Skeletal muscle tissue (tissue), 4 donors: Measurements from ENCODE around the gene HTR6. TPM values are rescaled to one million over a fixed set of nuclear protein-coding genes. Genes with fewer than 3 reads are reported as not detected.

Experiments
- H3K27ac ChIP-seq: one replicate; pipeline ENCODE4 v1.7.0; 2013; ENCODE audit warnings: mild to moderate bottlenecking, low read depth, low read length, inconsistent platforms
- H3K27me3 ChIP-seq, 3 donors: one replicate each; pipeline ENCODE4 v1.7.0; 2013; ENCODE audit warnings: low read length in 3 of 3; ENCODE audit not compliant: control insufficient read depth in 3 of 3, insufficient read depth in 3 of 3
- H3K36me3 ChIP-seq, 3 donors: one replicate each; pipeline ENCODE4 v1.7.0; 2013; ENCODE audit warnings: low read length in 3 of 3; ENCODE audit not compliant: control insufficient read depth in 3 of 3, insufficient read depth in 3 of 3
- H3K4me1 ChIP-seq, 3 donors: one replicate each; pipeline ENCODE4 v1.7.0; 2013; ENCODE audit warnings: low read length in 3 of 3, mild to moderate bottlenecking in 3 of 3; ENCODE audit not compliant: control insufficient read depth in 3 of 3, insufficient read depth in 3 of 3
- H3K4me3 ChIP-seq, 3 donors: one replicate each; pipeline ENCODE4 v1.7.0; 2013; ENCODE audit warnings: low read length in 3 of 3
- H3K9ac ChIP-seq, 3 donors: one replicate each; pipeline ENCODE4 v1.7.0; 2013; ENCODE audit warnings: low read length in 3 of 3, mild to moderate bottlenecking in 3 of 3, moderate library complexity in 2 of 3, low read depth in 1 of 3
- H3K9me3 ChIP-seq, 3 donors: one replicate each; pipeline ENCODE4 v1.7.0; 2013; ENCODE audit warnings: low read length in 3 of 3; ENCODE audit not compliant: control insufficient read depth in 3 of 3
- total RNA-seq: library from RNA; depleted of rRNA; stranded (reverse); fragments of >200 nt; gene quantifications from one replicate; pipeline ENCODE4 v1.2.3, GENCODE V29; 2014
- donor health status: Osteomylitis.

The HTR6 gene
- total RNA-seq, result not detected

DNA sequence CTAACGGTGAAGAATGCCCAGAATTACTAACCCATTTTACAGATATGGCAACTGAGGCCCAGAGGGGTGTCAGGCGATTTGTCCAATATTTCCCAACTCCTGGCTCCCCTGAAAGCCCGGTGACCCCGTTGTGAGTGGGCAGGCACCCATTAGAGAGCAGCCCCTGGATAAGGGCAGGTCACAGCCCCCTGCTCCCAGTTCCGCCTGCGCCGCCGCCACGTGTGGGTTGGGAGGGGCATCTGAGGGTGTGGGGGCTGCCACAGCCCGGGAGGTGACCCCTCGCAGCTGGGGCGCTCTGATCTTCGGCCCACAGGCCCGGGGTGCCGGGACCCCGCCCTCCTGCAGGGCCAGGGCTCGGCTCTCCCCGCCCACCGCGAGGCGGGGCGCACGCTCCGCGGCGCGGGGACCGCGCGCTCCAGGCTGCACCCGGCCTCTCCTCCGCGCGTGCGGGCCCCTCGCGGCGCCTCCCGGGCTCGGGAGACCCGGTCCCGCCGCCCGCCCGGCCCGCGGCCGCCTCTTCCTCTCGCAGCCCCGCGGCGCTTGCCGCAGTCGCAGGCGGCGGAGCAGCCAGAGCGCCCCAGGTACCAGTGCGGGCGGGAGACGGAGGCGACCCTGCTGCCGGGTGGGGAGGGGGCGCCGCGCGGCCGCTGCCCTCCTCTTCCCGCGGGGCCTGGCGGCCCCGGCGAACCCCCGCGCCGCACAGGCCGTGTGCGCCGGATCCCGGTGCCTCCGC, at the start of gene HTR6:
Gene HTR6 (plus strand): TSS at position 423 of the 733 bp plus-strand sequence. CDS start 879 bp downstream, outside the sequence.
- Histone ChIP-seq H3K9ac (no peak within 1 kb of the TSS), H3K4me1 (no peaks in the 10 kb centered on the region), H3K9me3 (no peaks in the 10 kb centered on the region), H3K36me3 (no peaks in the 10 kb centered on the region), H3K4me3 (no peak within 1 kb of the TSS), H3K27ac (no peak within 1 kb of the TSS), H3K27me3 (peaks cover 43 to 57% (median 55%) of the 10 kb centered on the region in 3 donors)

DNA sequence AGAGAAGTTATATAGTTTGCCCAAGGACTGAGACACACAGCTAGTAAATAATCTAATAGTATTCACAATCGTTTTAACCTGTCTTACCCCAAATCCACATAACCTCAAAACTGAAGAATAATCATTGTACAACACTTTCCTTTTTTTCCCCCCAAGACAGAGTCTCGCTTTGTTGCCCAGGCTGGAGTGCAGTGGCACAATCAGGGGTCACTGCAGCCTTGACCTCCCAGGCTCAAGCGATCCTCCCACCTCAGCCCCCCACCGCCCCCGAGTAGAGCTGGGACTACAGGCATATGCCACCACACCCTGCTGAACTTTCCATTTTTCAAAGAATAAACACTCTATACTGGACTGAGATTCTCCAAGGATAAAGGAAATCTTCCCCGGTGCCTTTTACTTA, 49.2 kb upstream of the HTR6 start:
- H3K9me3 ChIP-seq, result no peaks in the 10 kb centered on the region
- H3K9ac ChIP-seq, result no peak overlapping the region
- H3K4me3 ChIP-seq, result no peak overlapping the region
- H3K4me1 ChIP-seq, result peaks cover 0 to 12% (median 8%) of the 10 kb centered on the region in 3 donors
- peaks cover 5 to 8% (median 7%) of the 10 kb centered on the region in 3 donors for H3K36me3 ChIP-seq
- no peaks in the 10 kb centered on the region for H3K27me3 ChIP-seq
- H3K27ac ChIP-seq, result no peak overlapping the region

DNA sequence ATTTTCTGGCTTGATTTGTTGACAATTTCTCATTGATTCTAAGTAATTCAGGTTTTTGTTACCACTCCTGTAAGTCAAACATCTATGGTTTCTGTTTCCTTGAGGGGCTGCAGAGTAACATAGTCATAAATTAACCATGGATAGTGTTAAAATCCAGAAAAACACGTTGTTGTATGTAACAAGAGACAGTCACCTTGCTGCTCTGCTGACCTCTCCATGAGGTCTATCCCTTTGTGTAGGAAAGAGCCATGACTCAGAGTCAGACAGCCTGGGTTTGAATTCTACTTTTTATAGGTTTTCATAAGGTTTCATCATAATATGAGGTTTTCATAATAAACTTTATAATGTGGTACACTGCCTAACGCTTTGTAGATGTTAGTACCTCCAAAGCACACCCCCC, 48.2 kb upstream of the HTR6 start:
- no peak overlapping the region for H3K27ac ChIP-seq
- H3K4me3 ChIP-seq, result no peak overlapping the region
- H3K9me3 ChIP-seq, result no peaks in the 10 kb centered on the region
- H3K4me1 ChIP-seq, result peaks cover 5 to 13% (median 8%) of the 10 kb centered on the region in 3 donors
- H3K27me3 ChIP-seq, result no peaks in the 10 kb centered on the region
- peaks cover 5 to 8% (median 7%) of the 10 kb centered on the region in 3 donors for H3K36me3 ChIP-seq
- no peak overlapping the region for H3K9ac ChIP-seq

DNA sequence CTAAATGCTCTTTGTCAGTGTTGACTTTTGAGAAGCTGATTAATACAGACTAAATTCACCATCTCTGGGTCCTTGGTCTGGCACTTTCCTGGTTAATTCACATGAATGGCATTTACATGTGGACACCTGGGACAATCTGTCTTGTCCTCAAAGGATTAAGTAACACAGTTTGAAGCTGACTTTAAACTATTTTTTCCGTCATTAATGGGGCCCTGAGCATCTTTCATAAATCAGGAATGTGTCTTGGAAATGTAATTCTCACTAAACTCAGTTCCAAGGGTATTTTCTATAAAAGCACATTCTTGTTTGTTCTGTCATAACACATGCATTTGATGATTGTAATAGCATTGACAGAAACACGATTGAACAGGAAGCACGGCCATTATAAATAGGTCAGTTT, 47.3 kb upstream of the HTR6 start:
- Histone ChIP-seq H3K9me3 (no peaks in the 10 kb centered on the region), H3K27ac (no peak overlapping the region), H3K27me3 (no peaks in the 10 kb centered on the region), H3K4me3 (no peak overlapping the region), H3K36me3 (peaks cover 5 to 8% (median 7%) of the 10 kb centered on the region in 3 donors), H3K4me1 (peaks cover 8 to 13% (median 8%) of the 10 kb centered on the region in 3 donors), H3K9ac (no peak overlapping the region)

DNA sequence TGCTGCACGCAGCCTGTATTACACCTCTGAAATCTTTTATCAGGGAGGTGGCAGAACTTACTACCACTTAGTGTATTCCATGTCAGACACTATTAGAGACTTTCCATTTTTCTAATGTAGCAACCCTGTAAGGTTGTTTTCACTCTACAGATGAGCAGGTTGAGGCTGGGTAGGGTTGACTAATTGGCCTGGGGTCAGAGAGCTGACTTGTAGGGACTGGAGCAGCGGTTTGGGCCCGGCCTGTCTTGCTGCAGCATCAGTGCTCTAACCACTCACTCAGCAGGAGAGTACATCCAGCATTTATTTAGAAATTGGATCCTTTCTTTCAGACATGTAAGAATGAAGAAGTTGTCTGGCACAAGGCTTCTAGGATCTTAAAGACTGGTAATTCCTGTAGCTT, 46.2 kb upstream of the HTR6 start:
- peaks cover 5 to 10% (median 8%) of the 10 kb centered on the region in 3 donors for H3K36me3 ChIP-seq
- no peaks in the 10 kb centered on the region for H3K27me3 ChIP-seq
- H3K27ac ChIP-seq, result no peak overlapping the region
- H3K4me1 ChIP-seq, result peaks cover 8 to 11% (median 8%) of the 10 kb centered on the region in 3 donors
- no peak overlapping the region for H3K4me3 ChIP-seq
- no peak overlapping the region for H3K9ac ChIP-seq
- no peaks in the 10 kb centered on the region for H3K9me3 ChIP-seq

DNA sequence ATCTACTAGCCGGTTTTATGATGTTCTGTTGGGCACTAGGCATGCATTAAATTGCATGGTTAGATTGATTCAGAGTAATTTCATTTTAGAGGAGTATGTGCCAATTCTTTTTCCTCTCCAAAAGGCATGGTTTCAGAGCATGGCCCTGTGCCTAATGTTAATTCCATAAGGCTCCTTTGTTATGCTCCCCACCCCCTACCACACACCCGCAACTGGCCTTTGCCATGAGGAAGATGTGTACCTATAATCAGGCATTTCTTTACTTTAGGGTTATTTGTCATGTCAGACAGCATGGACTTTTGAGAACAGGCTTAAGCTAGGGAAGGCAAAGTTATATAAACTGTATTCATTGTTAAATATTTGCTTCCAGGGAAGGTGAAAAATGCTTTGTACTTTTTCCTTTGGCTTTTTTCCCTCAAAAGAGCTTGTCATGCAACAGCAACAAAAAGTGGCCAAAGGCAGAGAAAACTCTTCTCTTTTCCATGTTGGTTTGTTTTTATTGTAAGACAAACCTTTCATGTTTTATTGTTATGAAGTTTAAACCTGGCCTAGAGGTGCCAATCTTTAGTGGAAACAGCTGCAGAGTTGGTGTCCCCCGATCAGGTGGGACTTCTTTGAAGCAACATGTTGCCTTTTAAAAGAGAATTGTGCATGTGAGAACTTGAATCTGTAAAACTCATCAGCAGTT, 44.8 kb upstream of the HTR6 start:
- H3K9me3 ChIP-seq, result no peaks in the 10 kb centered on the region
- no peak overlapping the region for H3K4me3 ChIP-seq
- H3K4me1 ChIP-seq, result peaks cover 8 to 9% (median 8%) of the 10 kb centered on the region in 3 donors
- H3K9ac ChIP-seq, result no peak overlapping the region
- no peaks in the 10 kb centered on the region for H3K27me3 ChIP-seq
- H3K36me3 ChIP-seq, result peaks cover 11 to 16% (median 12%) of the 10 kb centered on the region in 3 donors
- H3K27ac ChIP-seq, result no peak overlapping the region

DNA sequence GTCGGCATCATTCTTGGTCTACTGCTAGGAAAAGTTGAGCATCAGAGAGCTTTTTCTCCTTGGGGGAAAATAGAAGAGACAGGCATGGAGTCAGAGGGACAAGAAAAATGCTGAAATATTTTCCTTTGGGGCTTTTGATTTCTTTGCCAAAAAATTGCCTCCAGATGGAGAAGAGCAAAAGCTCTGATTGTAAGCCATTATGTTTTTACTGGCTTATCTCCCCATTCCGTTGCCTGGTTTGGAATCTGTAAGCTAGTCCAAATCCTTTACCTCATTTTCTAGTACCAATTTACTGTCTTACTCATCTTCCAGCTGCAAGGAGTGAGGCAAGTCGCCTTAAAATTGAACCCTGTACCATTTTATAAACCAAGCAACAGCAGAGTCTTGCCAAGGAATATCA, 43.9 kb upstream of the HTR6 start:
- Histone ChIP-seq H3K27me3 (no peaks in the 10 kb centered on the region), H3K4me1 (peaks cover 8 to 9% (median 8%) of the 10 kb centered on the region in 3 donors), H3K4me3 (no peak overlapping the region), H3K36me3 (peaks cover 14 to 22% (median 17%) of the 10 kb centered on the region in 3 donors), H3K9ac (no peak overlapping the region), H3K9me3 (no peaks in the 10 kb centered on the region), H3K27ac (no peak overlapping the region)

DNA sequence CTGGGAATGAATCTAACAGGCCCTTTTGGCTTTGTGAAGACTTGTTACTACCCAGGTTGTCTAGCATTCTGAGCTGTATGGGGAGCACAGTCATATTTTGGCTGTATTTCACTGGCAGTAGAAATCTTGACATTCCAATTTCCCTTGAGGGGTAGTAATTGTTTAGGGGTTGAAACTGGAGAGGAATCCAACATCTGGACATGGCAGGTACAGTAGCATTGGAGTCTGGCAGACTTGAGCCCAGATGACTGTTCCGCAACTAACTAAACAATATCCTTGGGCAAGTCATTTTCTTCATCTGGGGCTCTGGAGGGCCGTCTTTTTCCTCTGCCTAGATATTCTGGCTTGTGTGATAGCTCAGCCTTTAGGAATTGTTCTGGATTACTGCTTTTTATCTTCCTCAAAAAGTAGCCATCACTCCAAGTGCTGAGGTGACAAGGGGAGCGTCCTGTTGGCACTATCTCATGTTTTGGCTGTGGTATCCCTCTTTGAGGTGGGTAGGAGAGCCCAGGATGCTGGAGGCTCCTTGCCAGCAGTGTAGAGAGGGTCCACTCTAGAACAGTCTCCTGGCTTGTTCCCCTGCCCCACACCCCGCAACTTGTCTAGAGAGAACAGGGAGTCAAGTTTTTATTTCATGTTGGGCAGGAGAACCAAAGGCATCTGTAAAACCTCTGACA, 43.3 kb upstream of the HTR6 start:
- H3K9me3 ChIP-seq, result no peaks in the 10 kb centered on the region
- peaks cover 18 to 28% (median 22%) of the 10 kb centered on the region in 3 donors for H3K36me3 ChIP-seq
- H3K4me1 ChIP-seq, result peaks cover 8 to 9% (median 8%) of the 10 kb centered on the region in 3 donors
- no peak overlapping the region for H3K4me3 ChIP-seq
- no peak overlapping the region for H3K9ac ChIP-seq
- no peak overlapping the region for H3K27ac ChIP-seq
- H3K27me3 ChIP-seq, result no peaks in the 10 kb centered on the region

DNA sequence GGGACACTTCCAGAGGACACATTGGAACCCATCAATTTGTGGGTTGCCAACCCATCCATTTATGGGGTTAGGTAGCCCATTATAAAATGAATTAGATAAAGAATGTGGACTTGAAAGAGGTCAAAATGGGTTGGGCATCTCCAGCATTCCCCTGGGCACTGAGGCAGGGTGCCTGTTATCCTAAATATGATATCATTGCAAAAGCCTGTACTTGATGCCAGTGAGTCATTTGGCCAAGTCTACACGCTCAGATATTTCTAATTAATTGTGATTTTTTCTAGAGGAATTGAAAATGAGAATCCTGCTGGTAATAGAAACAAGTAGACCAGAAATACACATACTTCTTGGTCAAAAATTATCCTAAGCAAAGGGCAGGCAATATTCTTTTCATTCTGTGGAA, 42.5 kb upstream of the HTR6 start:
- peaks cover 7 to 8% (median 8%) of the 10 kb centered on the region in 3 donors for H3K4me1 ChIP-seq
- no peak overlapping the region for H3K4me3 ChIP-seq
- H3K27me3 ChIP-seq, result no peaks in the 10 kb centered on the region
- H3K9me3 ChIP-seq, result no peaks in the 10 kb centered on the region
- peaks cover 26 to 33% (median 30%) of the 10 kb centered on the region in 3 donors for H3K36me3 ChIP-seq
- no peak overlapping the region for H3K27ac ChIP-seq
- no peak overlapping the region for H3K9ac ChIP-seq
